Dendritic cell treated with granulocyte-macrophage colony-stimulating factor and Interleukin-4, amounts not matched to agents 40 ng/mL and 50 ng/mL, for 4 days (primary cell): ENCODE results near the gene SLC40A1.
"Not testable (repeated sequence)": the region's sequence is repeated elsewhere in the genome, so short reads cannot be mapped to it uniquely, and the experiment has no call there.

ENCODE experiments used
- H3K27ac Mint-ChIP-seq: one replicate; pipeline ENCODE4 v1.8.0; 2022; ENCODE audit warnings: mild to moderate bottlenecking, mixed read lengths
- H3K27me3 Mint-ChIP-seq: one replicate; pipeline ENCODE4 v1.8.0; 2022; ENCODE audit warnings: mild to moderate bottlenecking, mixed read lengths
- H3K36me3 Mint-ChIP-seq: one replicate; pipeline ENCODE4 v1.8.0; 2022; ENCODE audit warnings: low read depth, mixed read lengths
- H3K4me1 Mint-ChIP-seq: one replicate; pipeline ENCODE4 v1.8.0; 2022; ENCODE audit warnings: low read depth, mixed read lengths
- H3K4me3 Mint-ChIP-seq: one replicate; pipeline ENCODE4 v1.8.0; 2022; ENCODE audit warnings: mild to moderate bottlenecking, moderate library complexity, mixed read lengths
- H3K9me3 Mint-ChIP-seq: one replicate; pipeline ENCODE4 v1.8.0; 2022; ENCODE audit warnings: mixed read lengths
- intact Hi-C: fragments of 100-400 bp; cut with micrococcal nuclease; formaldehyde crosslinking; loops from one replicate; pipeline ENCODE4 v1.15.0; 2022

The SLC40A1 gene

DNA sequence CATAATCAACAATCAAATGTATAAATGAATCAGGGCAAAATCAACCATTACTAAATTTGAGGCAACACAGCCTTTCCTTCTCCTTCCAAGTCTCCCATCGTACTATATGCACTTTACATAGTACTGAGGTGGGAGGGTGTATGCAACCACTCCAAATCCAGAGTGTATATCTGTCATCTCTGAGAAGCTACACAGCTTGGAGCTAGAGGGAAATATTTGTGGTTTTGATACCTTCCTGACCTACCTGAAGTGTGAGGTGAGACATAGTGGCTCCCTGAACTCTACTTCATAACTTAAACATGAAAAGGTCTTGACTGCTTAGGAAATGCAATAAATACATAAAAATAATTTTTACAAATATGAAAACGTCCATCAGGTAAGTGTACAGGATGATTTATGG, 30.1 kb upstream of the SLC40A1 start:
- intact Hi-C loops = no loop called here
- H3K27ac Mint-ChIP-seq = no peak overlapping the region

DNA sequence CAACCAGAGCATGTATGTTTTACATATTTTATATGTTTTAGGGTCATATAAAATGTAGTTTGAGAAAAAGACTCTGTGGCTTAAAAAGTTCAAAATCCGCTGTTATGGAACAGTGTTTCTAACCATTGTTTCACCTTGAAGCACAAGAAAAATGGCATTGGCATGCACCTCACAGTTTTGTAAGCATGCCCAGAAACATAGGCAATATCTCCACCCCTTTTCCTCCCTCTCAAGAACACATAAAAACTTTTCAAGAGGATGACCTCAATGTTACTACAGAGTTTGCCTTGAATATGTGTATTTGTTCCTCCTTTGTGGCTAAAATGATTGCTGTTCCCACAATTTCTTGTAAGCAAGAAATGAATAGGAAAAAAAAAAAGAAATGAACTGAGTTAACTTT, 29.3 kb upstream of the SLC40A1 start:
- no peaks in the 10 kb centered on the region for H3K9me3 Mint-ChIP-seq
- H3K27ac Mint-ChIP-seq = no peak overlapping the region
- H3K36me3 Mint-ChIP-seq = no peaks in the 10 kb centered on the region
- peaks cover 7% of the 10 kb centered on the region for H3K4me1 Mint-ChIP-seq
- H3K4me3 Mint-ChIP-seq = no peak overlapping the region
- H3K27me3 Mint-ChIP-seq = no peaks in the 10 kb centered on the region
- intact Hi-C loops = no loop called here

More for the DNA sequence above, 30.1 kb upstream of the SLC40A1 start:
- Mint-ChIP-seq H3K4me3 (no peak overlapping the region), H3K27me3 (no peaks in the 10 kb centered on the region), H3K4me1 (peaks cover 7% of the 10 kb centered on the region), H3K36me3 (no peaks in the 10 kb centered on the region), H3K9me3 (no peaks in the 10 kb centered on the region)

- intact Hi-C loops = no loop called here
- H3K4me1 Mint-ChIP-seq = peaks cover 7% of the 10 kb centered on the region
- no peaks in the 10 kb centered on the region for H3K9me3 Mint-ChIP-seq
- no peaks in the 10 kb centered on the region for H3K27me3 Mint-ChIP-seq
- H3K4me3 Mint-ChIP-seq = no peak overlapping the region
- H3K36me3 Mint-ChIP-seq = no peaks in the 10 kb centered on the region
- H3K27ac Mint-ChIP-seq = no peak overlapping the region
Observed at GRCh38 chr2:189609423-189609816, 28.8 kb upstream of the SLC40A1 start.

DNA sequence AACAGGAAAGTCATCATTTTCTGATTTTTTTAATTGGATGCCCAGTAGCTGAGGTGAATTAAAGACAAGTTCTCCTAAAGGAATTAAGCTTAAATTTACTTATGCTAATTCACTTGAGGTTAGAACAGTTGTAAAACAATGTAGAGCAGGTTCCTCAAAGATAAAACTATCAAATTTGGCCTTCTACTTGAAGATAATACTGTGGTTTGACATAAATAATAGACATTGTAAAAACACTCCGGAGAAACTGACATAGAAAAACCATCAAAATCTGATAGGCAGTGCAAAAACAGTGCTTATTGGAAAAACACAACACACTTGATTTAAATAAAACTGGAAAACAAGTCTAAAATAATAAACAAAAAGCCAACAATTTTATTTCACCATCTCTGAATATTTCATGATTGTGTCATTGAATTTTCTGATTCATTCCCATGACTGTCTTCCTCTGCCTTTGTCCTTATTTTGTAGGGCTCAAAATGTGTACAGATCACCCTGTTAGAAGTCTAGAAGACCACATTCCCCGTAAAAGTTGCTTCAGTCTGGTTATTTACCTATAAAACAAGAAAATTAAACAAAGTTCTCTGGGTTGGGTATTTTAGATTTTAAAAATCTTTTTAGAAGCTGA, 28.3 kb upstream of the SLC40A1 start:
- H3K27ac Mint-ChIP-seq = no peak overlapping the region
- no peaks in the 10 kb centered on the region for H3K9me3 Mint-ChIP-seq
- peaks cover 7% of the 10 kb centered on the region for H3K4me1 Mint-ChIP-seq
- no peaks in the 10 kb centered on the region for H3K36me3 Mint-ChIP-seq
- intact Hi-C loops = no loop called here
- no peak overlapping the region for H3K4me3 Mint-ChIP-seq
- no peaks in the 10 kb centered on the region for H3K27me3 Mint-ChIP-seq

GRCh38 chr2:189608170-189608569, 27.6 kb upstream of the SLC40A1 start:
- Mint-ChIP-seq H3K4me3 (no peak overlapping the region), H3K36me3 (no peaks in the 10 kb centered on the region), H3K9me3 (no peaks in the 10 kb centered on the region), H3K27ac (no peak overlapping the region), H3K27me3 (no peaks in the 10 kb centered on the region), H3K4me1 (peaks cover 4% of the 10 kb centered on the region)
- intact Hi-C loops = no loop called here

DNA sequence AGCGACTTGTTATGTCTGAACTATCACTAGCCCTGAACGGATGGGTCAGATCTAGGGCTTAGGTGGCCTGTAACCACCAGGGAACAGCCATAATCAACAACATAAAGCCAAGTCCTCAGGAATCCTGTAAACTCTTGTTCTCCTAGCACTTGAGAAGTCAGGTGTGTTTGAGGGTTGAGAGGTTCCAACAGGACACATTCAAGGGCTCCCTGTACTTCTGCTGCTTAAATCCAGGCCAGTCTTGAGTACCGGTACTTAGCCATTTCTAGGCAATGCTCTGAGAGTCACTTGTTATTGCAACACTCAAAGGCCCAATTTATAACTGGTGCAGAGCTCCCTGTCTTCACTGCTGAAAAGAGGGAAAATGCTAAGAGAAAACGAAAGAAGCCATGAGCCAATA, 21.6 kb upstream of the SLC40A1 start:
- H3K4me1 Mint-ChIP-seq = no peaks in the 10 kb centered on the region
- H3K4me3 Mint-ChIP-seq = no peak overlapping the region
- no peaks in the 10 kb centered on the region for H3K27me3 Mint-ChIP-seq
- H3K27ac Mint-ChIP-seq = no peak overlapping the region
- H3K36me3 Mint-ChIP-seq = no peaks in the 10 kb centered on the region
- H3K9me3 Mint-ChIP-seq = no peaks in the 10 kb centered on the region
- intact Hi-C loops = no loop called here

- H3K36me3 Mint-ChIP-seq, H3K27me3 Mint-ChIP-seq, intact Hi-C loops, H3K9me3 Mint-ChIP-seq, H3K4me1 Mint-ChIP-seq, H3K27ac Mint-ChIP-seq, H3K4me3 Mint-ChIP-seq: not testable (repeated sequence)
Observed at GRCh38 chr2:189601652-189602051, 21.1 kb upstream of the SLC40A1 start.

- Mint-ChIP-seq H3K27me3 (peaks cover 1% of the 10 kb centered on the region), H3K4me3 (no peak overlapping the region), H3K36me3 (no peaks in the 10 kb centered on the region), H3K4me1 (no peaks in the 10 kb centered on the region), H3K9me3 (no peaks in the 10 kb centered on the region), H3K27ac (no peak overlapping the region)
- intact Hi-C loops = no loop called here
Observed at GRCh38 chr2:189601043-189601442, 20.5 kb upstream of the SLC40A1 start.

DNA sequence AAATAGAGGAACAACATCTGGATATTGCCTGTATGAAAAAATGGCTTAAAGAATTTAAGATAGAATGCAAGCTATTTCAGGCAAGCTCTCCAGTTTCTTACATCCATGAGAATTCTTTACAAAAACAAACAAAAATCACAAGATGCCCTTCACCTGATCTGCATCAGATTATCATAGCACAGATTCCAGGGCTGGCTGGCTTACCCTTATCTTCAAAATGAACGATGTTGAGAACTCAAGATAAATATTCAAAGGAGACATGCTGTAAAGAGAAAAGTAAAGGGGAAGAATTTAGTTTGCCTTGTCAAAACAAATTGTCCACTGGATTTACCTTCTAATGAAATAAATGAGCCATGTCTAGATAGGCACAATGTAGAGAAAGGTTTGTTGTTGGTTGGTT, 18.7 kb upstream of the SLC40A1 start:
- intact Hi-C loops = no loop called here

DNA sequence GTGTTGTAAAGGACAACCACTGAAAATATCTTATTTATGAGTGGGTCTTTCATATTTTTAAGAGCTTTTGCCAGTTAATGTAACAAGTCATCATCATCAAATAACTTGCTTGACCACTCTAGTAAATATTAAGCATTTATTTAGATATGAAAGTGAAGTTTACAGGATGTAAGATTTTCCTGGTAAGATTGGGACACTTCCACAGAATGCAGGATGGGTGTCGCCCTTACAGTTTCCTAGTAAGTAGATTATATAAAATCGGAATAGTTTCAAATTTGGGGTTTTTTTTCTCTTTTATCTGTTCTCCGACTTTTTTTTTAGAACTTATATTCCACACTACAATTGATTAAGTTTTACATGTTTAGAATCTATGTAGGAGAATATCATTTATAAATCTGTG, 14.8 kb upstream of the SLC40A1 start:
- H3K4me3 Mint-ChIP-seq = no peak overlapping the region
- H3K9me3 Mint-ChIP-seq = peaks cover 3% of the 10 kb centered on the region
- H3K27ac Mint-ChIP-seq = no peak overlapping the region
- intact Hi-C loops = no loop called here
- H3K27me3 Mint-ChIP-seq = peaks cover 1% of the 10 kb centered on the region
- no peaks in the 10 kb centered on the region for H3K36me3 Mint-ChIP-seq
- H3K4me1 Mint-ChIP-seq = no peaks in the 10 kb centered on the region

More for the DNA sequence above, 18.7 kb upstream of the SLC40A1 start:
- Mint-ChIP-seq H3K36me3 (no peaks in the 10 kb centered on the region), H3K27me3 (peaks cover 1% of the 10 kb centered on the region), H3K27ac (no peak overlapping the region), H3K4me1 (no peaks in the 10 kb centered on the region), H3K9me3 (no peaks in the 10 kb centered on the region), H3K4me3 (no peak overlapping the region)

DNA sequence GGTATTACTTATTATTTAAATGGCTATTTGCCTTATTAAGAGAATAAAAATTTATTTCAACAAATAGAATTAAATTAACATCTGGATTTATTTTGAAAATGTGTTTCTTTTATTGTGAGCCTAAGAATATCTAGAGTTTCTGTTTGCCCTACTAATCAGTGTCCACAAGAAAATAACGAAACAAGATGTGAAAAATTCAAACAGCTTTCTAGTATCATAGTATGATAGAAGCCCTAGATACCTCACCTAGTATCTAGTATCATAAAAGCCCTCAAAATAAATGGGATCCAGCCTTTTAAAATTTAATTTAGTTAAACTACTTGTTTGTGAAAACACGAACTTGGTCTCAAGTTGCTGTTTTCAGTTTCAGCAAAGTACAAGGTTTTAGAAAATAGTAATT, 13.7 kb upstream of the SLC40A1 start:
- Mint-ChIP-seq H3K4me1 (peaks cover 5% of the 10 kb centered on the region), H3K36me3 (no peaks in the 10 kb centered on the region), H3K27me3 (peaks cover 1% of the 10 kb centered on the region), H3K27ac (no peak overlapping the region), H3K9me3 (peaks cover 9% of the 10 kb centered on the region), H3K4me3 (no peak overlapping the region)
- intact Hi-C loops = no loop called here

DNA sequence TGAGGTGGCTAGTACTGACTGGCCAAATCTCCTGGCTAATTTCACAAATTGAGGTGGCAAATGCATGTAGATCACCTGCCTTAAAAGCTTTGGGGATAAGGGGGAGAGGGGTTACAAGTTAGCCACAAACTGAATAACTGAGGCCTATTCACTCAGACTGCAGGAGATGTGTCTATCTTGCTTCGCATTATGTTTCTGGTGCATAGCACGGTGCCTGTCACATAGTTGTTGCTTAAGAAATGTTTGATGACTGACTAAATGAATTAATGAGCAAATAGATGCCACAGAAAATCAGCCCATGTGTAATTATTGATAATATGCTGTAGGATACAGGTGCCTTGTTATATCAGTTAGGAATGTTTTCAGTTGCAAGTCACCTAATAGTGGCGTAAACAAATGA, 12.5 kb upstream of the SLC40A1 start:
- H3K9me3 Mint-ChIP-seq = peaks cover 9% of the 10 kb centered on the region
- no peak overlapping the region for H3K27ac Mint-ChIP-seq
- peaks cover 5% of the 10 kb centered on the region for H3K4me1 Mint-ChIP-seq
- intact Hi-C loops = no loop called here
- H3K27me3 Mint-ChIP-seq = peaks cover 1% of the 10 kb centered on the region
- no peaks in the 10 kb centered on the region for H3K36me3 Mint-ChIP-seq
- no peak overlapping the region for H3K4me3 Mint-ChIP-seq

GRCh38 chr2:189592353-189592984, 11.9 kb upstream of the SLC40A1 start:
- intact Hi-C loops = no loop called here
- H3K36me3 Mint-ChIP-seq = no peaks in the 10 kb centered on the region
- no peak overlapping the region for H3K4me3 Mint-ChIP-seq
- H3K27me3 Mint-ChIP-seq = peaks cover 1% of the 10 kb centered on the region
- H3K4me1 Mint-ChIP-seq = peaks cover 5% of the 10 kb centered on the region
- H3K9me3 Mint-ChIP-seq = peaks cover 9% of the 10 kb centered on the region
- no peak overlapping the region for H3K27ac Mint-ChIP-seq

DNA sequence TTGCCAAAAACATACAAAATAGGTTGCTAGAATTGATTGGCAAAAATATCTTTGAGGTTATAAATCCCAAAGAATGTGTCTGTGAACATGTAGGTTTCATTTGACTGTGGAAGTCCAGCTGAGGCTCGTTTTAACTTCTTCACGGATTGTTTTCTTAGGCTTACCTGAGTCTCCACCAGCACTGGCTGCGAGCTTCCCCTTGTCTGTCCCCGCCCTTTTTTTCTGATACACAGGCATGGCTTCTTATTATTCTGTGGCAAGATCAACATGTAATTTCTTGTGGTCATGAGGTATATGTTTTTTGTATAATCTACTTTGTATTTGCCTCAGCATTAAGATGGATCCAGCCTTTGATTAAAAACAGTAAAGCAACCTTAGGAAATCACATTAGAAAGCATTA, 7.2 kb upstream of the SLC40A1 start:
- Mint-ChIP-seq H3K9me3 (peaks cover 9% of the 10 kb centered on the region), H3K4me1 (peaks cover 28% of the 10 kb centered on the region), H3K27ac (no peak overlapping the region), H3K4me3 (no peak overlapping the region), H3K36me3 (no peaks in the 10 kb centered on the region), H3K27me3 (no peaks in the 10 kb centered on the region)
- intact Hi-C loops = no loop called here

- no peak overlapping the region for H3K27ac Mint-ChIP-seq
- H3K4me1 Mint-ChIP-seq = peaks cover 44% of the 10 kb centered on the region
- intact Hi-C loops = no loop called here
Observed at GRCh38 chr2:189585226-189585756, 4.7 kb upstream of the SLC40A1 start.

More at GRCh38 chr2:189585226-189585756, 4.7 kb upstream of the SLC40A1 start:
- Mint-ChIP-seq H3K27me3 (peaks cover 14% of the 10 kb centered on the region), H3K9me3 (peaks cover 5% of the 10 kb centered on the region), H3K36me3 (peaks cover 3% of the 10 kb centered on the region), H3K4me3 (no peak overlapping the region)
